DOHH2 (cell line): ENCODE measurements around the gene INSC.

Experiments
- H3F3A ChIP-seq: fragments of 200-600 bp; sonication (generic), shearing (Covaris generic); 2 replicates; pipeline ENCODE4 v1.6.0; 2016; ENCODE audit warnings: antibody characterized with exemption, mild to moderate bottlenecking; ENCODE audit not compliant: control insufficient read depth, insufficient read depth
- H3K27ac ChIP-seq: fragments of 200-600 bp; sonication (generic); 2 replicates; pipeline ENCODE4 v1.5.1; 2014; ENCODE audit warnings: low read depth, mild to moderate bottlenecking, low read length, moderate library complexity
- H3K27me3 ChIP-seq: fragments of 200-600 bp; sonication (generic); 2 replicates; pipeline ENCODE4 v1.6.1; 2014; ENCODE audit warnings: mild to moderate bottlenecking, low read length, mixed read lengths; ENCODE audit not compliant: control insufficient read depth
- H3K36me3 ChIP-seq: fragments of 200-600 bp; sonication (generic); 2 replicates; pipeline ENCODE4 v1.6.1; 2014; ENCODE audit warnings: mild to moderate bottlenecking, low read length, moderate library complexity, mixed read lengths; ENCODE audit not compliant: control insufficient read depth
- H3K4me1 ChIP-seq: fragments of 200-600 bp; sonication (generic); 2 replicates; pipeline ENCODE4 v1.6.1; 2014; ENCODE audit warnings: mild to moderate bottlenecking, low read length, mixed read lengths; ENCODE audit not compliant: control insufficient read depth
- H3K4me2 ChIP-seq: fragments of 200-600 bp; sonication (generic); 2 replicates; pipeline ENCODE4 v1.6.0; 2014; ENCODE audit warnings: mild to moderate bottlenecking, low read length, moderate library complexity
- H3K4me3 ChIP-seq: fragments of 200-600 bp; sonication (generic); 2 replicates; pipeline ENCODE4 v1.5.1; 2014; ENCODE audit warnings: mild to moderate bottlenecking, low read length, mixed read lengths
- H3K79me2 ChIP-seq: fragments of 200-600 bp; sonication (generic); 2 replicates; pipeline ENCODE4 v1.6.1; 2014; ENCODE audit warnings: mild to moderate bottlenecking, low read length, mixed read lengths; ENCODE audit not compliant: control insufficient read depth
- H3K9me2 ChIP-seq: fragments of 200-600 bp; sonication (generic); replicated peaks from 2 replicates; pipeline ENCODE4 v1.6.1; 2014; ENCODE audit warnings: mild to moderate bottlenecking, low read length, mixed read lengths; ENCODE audit not compliant: control insufficient read depth
- H3K9me3 ChIP-seq: fragments of 200-600 bp; sonication (generic); 2 replicates; pipeline ENCODE4 v1.6.1; 2014; ENCODE audit warnings: antibody characterized with exemption, low read length, mixed read lengths; ENCODE audit not compliant: control insufficient read depth, insufficient read depth
- H4K20me1 ChIP-seq: fragments of 200-600 bp; sonication (generic); 2 replicates; pipeline ENCODE4 v1.6.0; 2014; ENCODE audit warnings: low read depth, mild to moderate bottlenecking, antibody characterized with exemption, low read length, moderate library complexity; ENCODE audit not compliant: control insufficient read depth, insufficient read depth
- EZH2phosphoT487 ChIP-seq: fragments of 200-600 bp; sonication (generic); IDR thresholded peaks from 2 replicates; pipeline ENCODE4 v1.6.1; 2017; ENCODE audit warnings: borderline replicate concordance, mild to moderate bottlenecking, antibody characterized with exemption, low read length, moderate library complexity, mixed read lengths
- TF ChIP-seq, protein P1 (sequence below): fragments of 200-600 bp; sonication (generic); IDR thresholded peaks from one replicate; pipeline ENCODE4 v1.5.1; 2014; ENCODE audit warnings: antibody characterized with exemption, mild to moderate bottlenecking, low read depth, low read length; ENCODE audit not compliant: poor library complexity, severe bottlenecking

INSC gene

DNA sequence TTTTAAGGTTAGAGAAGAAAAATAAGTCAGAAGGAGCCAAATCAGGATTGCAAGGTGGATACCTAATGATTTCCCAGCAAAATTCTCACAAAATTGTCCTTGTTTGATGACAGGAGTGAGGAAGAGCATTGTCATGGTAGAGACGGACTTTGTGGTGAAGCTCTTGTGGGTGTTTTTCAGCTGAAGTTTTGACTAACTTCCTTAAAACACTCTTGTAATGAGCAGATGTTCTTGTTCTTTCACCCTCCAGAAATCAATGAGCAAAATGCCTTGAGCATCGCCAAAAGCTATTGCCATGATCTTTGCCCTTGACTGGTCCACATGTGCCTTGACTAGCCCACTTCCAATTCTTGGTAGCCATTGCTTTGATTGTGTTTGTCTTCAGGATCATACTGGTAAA, 21.3 kb upstream of the INSC start:
- TF ChIP-seq EZH2phosphoT487, result no peak
- TF ChIP-seq, protein P1, sequence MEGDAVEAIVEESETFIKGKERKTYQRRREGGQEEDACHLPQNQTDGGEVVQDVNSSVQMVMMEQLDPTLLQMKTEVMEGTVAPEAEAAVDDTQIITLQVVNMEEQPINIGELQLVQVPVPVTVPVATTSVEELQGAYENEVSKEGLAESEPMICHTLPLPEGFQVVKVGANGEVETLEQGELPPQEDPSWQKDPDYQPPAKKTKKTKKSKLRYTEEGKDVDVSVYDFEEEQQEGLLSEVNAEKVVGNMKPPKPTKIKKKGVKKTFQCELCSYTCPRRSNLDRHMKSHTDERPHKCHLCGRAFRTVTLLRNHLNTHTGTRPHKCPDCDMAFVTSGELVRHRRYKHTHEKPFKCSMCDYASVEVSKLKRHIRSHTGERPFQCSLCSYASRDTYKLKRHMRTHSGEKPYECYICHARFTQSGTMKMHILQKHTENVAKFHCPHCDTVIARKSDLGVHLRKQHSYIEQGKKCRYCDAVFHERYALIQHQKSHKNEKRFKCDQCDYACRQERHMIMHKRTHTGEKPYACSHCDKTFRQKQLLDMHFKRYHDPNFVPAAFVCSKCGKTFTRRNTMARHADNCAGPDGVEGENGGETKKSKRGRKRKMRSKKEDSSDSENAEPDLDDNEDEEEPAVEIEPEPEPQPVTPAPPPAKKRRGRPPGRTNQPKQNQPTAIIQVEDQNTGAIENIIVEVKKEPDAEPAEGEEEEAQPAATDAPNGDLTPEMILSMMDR, result no peak
- no peaks in the 10 kb centered on the region for H3K79me2 ChIP-seq
- peaks cover 3% of the 10 kb centered on the region; the same call in 1 of the 2 replicates for H3K27me3 ChIP-seq
- H3K4me1 ChIP-seq, result no peaks in the 10 kb centered on the region
- no peak overlapping the region for H3K27ac ChIP-seq
- no peaks in the 10 kb centered on the region for H4K20me1 ChIP-seq
- no peaks in the 10 kb centered on the region for H3K36me3 ChIP-seq
- H3K4me3 ChIP-seq, result no peak overlapping the region
- no peaks in the 10 kb centered on the region for H3K9me3 ChIP-seq
- no peaks in the 10 kb centered on the region for H3K9me2 ChIP-seq
- H3K4me2 ChIP-seq, result no peak overlapping the region
- no peaks in the 10 kb centered on the region for H3F3A ChIP-seq

DNA sequence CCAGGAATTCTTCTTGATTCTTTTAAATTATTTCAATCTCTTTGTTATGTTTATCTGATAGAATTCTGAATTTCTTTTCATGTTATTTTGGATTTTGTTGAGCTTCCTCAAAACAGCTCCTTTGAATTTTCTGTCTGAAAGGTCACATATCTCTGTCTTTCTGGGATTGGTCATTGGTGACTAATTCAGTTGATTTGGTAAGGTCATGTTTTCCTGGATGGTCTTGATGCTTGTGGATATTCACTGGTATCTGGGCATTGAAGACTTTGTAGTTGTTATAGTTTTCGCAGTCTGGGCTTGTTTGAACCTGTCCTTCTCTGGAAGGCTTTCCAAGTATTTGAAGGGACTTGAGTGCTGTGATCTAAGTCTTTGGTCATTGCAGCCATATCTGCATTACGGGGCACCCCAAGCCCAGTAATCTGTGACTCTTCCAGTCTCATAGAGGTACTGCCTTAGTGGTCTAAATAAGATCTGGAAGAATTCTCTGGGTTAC, 18.9 kb upstream of the INSC start:
- H4K20me1 ChIP-seq, result no peaks in the 10 kb centered on the region
- H3K4me1 ChIP-seq, result no peaks in the 10 kb centered on the region
- no peaks in the 10 kb centered on the region for H3K79me2 ChIP-seq
- H3K9me3 ChIP-seq, result no peaks in the 10 kb centered on the region
- H3K27me3 ChIP-seq, result peaks cover 11% of the 10 kb centered on the region; the same call in 1 of the 2 replicates
- TF ChIP-seq, protein P1, result no peak
- TF ChIP-seq EZH2phosphoT487, result no peak
- H3K9me2 ChIP-seq, result no peaks in the 10 kb centered on the region
- H3K36me3 ChIP-seq, result no peaks in the 10 kb centered on the region
- H3F3A ChIP-seq, result no peaks in the 10 kb centered on the region
- no peak overlapping the region for H3K4me2 ChIP-seq
- no peak overlapping the region for H3K27ac ChIP-seq
- H3K4me3 ChIP-seq, result no peak overlapping the region

- Histone ChIP-seq H3F3A (no peaks in the 10 kb centered on the region), H3K27ac (no peak overlapping the region), H3K4me2 (no peak overlapping the region), H3K36me3 (no peaks in the 10 kb centered on the region), H4K20me1 (no peaks in the 10 kb centered on the region), H3K9me3 (no peaks in the 10 kb centered on the region), H3K27me3 (peaks cover 11% of the 10 kb centered on the region; the same call in 1 of the 2 replicates), H3K4me1 (no peaks in the 10 kb centered on the region), H3K4me3 (no peak overlapping the region), H3K79me2 (no peaks in the 10 kb centered on the region), H3K9me2 (no peaks in the 10 kb centered on the region)
- no peak for TF ChIP-seq EZH2phosphoT487
- TF ChIP-seq, protein P1, result no peak
Observed at GRCh38 chr11:15097411-15097810, 17.3 kb upstream of the INSC start.

DNA sequence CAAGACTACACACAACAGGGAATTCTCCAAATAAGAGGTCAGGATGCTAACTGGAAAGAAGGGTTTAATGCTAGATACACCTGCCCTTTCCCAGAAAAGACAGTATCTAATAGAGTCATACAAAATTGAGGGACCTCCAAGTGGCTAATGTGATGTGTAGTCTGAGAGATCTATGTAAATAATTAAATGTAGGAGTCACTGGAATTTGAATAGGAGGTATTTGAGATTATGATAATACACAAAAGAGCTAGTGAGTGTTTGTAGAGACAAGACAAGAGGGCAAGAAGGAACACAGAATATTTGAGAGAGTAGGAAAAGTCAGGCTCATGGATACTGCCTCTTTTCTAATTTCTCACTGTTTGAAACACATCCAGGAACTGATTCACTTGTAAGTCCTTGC, 15.5 kb upstream of the INSC start:
- H3K9me3 ChIP-seq, result no peaks in the 10 kb centered on the region

More for the DNA sequence above, 15.5 kb upstream of the INSC start:
- no peaks in the 10 kb centered on the region for H3K9me2 ChIP-seq
- no peaks in the 10 kb centered on the region for H3F3A ChIP-seq
- H3K4me3 ChIP-seq, result no peak overlapping the region
- no peak overlapping the region for H3K27ac ChIP-seq
- no peak overlapping the region for H3K4me2 ChIP-seq
- no peaks in the 10 kb centered on the region for H3K4me1 ChIP-seq
- H3K27me3 ChIP-seq, result peaks cover 14% of the 10 kb centered on the region
- no peaks in the 10 kb centered on the region for H3K79me2 ChIP-seq
- H3K36me3 ChIP-seq, result no peaks in the 10 kb centered on the region
- TF ChIP-seq EZH2phosphoT487, result no peak
- TF ChIP-seq, protein P1, result no peak
- no peaks in the 10 kb centered on the region for H4K20me1 ChIP-seq
